ENCODE data around the gene CENPU. TPM values are rescaled to one million over a fixed set of nuclear protein-coding genes. Genes with fewer than 3 reads are reported as not detected.
A peak's percentile ranks its signal among the peaks of the same experiment; 100 is the strongest.
"Not testable (repeated sequence)": the region's sequence is repeated elsewhere in the genome, so short reads cannot be mapped to it uniquely, and the experiment has no call there.

CENPU gene
- total RNA-seq, 4 donors from 2014 or later = 1.8 to 3.5 (median 1.9) TPM; not detected in 1

GRCh38 chr4:184745831-184746795, 12.2 kb upstream of the CENPU start:
- TF ChIP-seq POLR2A (IDR thresholded peaks at IDR 0.05) (peak in 1 of 2 donors; percentile 68), CTCF (IDR thresholded peaks at IDR 0.05) (peak; percentile 73 to 91 (median 82))
- H3K36me3 ChIP-seq = no peaks in the 10 kb centered on the region
- peak overlapping the region; percentile 96 to 99 (median 98) for H3K27ac ChIP-seq
- no peaks in the 10 kb centered on the region for H3K27me3 ChIP-seq
- no peaks in the 10 kb centered on the region for H3K9me3 ChIP-seq
- DNase-seq = peak; percentile 85 to 88
- WGBS, 2 donors = 13 to 14% methylated on average over 10 of the region's 10 CpGs
- peaks cover 38 to 55% of the 10 kb centered on the region in 2 donors for H3K4me1 ChIP-seq
- intact Hi-C loops (cut with DNase I) = loop anchor here (10.0 kb wide), 1 partner anchor 239 kb away; no protein-coding TSS in a partner anchor
- no peak overlapping the region for H3K4me3 ChIP-seq (replicated peaks in 1 of 3)

DNA sequence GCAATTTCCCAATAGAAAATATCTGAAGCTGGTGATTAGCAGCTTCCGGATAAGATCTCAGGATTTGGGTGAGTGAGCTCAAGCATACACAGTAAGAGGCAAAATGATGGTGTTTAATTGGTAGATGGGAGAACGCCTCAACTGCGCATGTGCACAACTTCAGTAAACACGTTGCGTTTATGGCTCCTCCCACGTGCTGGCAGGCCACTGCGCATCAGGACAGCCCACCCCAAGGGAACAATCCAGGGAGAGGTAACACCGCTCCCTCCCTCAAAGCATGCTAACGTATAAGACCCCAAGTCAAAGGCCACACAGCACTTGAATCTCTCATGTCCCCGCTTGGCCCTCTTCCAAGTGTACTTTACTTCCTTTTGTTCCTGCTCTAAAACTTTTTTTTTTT, 10.3 kb upstream of the CENPU start:
- Histone ChIP-seq H3K4me1 (peaks cover 30 to 48% of the 10 kb centered on the region in 2 donors), H3K27ac (peak overlapping the region in 2 of 3 donors; percentile 18 to 76), H3K9me3 (no peaks in the 10 kb centered on the region), H3K36me3 (no peaks in the 10 kb centered on the region), H3K27me3 (no peaks in the 10 kb centered on the region), H3K4me3 (replicated peaks in 1 of 3) (no peak overlapping the region)
- 38 to 74% methylated on average over 8 to 10 of the region's 10 CpGs for WGBS, 2 donors
- intact Hi-C loops (cut with DNase I) = loop anchor here (5.0 to 10.0 kb wide), 2 partner anchors 78 to 241 kb away; no protein-coding TSS in a partner anchor
- DNase-seq = peak in 1 of 2 donors; percentile 83
- TF ChIP-seq CTCF (IDR thresholded peaks at IDR 0.05) (no peak), POLR2A (IDR thresholded peaks at IDR 0.05) (no peak)

DNA sequence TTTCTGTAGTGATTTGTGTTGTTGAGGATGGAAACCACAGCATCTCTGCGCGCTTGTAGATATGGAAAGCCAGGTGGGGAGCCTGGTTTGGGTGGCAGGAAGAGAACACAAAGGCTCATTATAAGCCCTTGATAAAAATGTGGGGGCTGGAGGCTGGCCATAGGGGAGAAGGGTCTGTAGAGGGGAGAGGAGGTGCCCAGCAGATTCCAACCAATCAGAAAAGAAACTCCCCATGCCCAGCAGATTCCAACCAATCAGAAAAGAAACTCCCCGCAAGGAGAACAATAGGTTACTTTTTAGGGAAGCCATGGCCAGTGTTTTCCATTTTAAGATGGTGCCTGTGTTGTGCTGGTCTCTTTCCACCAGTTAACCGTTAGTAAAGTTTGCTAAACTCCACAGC, 9.8 kb upstream of the CENPU start:
- no peak for DNase-seq
- intact Hi-C loops (cut with DNase I) = loop anchor here (5.0 to 10.0 kb wide), 2 partner anchors 79 to 241 kb away; no protein-coding TSS in a partner anchor
- no peaks in the 10 kb centered on the region for H3K27me3 ChIP-seq
- H3K4me1 ChIP-seq = peaks cover 24 to 43% of the 10 kb centered on the region in 2 donors
- TF ChIP-seq POLR2A (IDR thresholded peaks at IDR 0.05) (no peak), CTCF (IDR thresholded peaks at IDR 0.05) (no peak)
- no peaks in the 10 kb centered on the region for H3K9me3 ChIP-seq
- H3K36me3 ChIP-seq = no peaks in the 10 kb centered on the region
- H3K4me3 ChIP-seq (replicated peaks in 1 of 3) = no peak overlapping the region
- peak overlapping the region in 2 of 3 donors; percentile 18 to 76 for H3K27ac ChIP-seq
- 92 to 95% methylated on average over 4 of the region's 4 CpGs for WGBS, 2 donors

- 30 to 81% methylated on average over 1 of the region's 1 CpG for WGBS, 2 donors
Measured at GRCh38 chr4:184741651-184742050, 7.8 kb upstream of the CENPU start.

DNA sequence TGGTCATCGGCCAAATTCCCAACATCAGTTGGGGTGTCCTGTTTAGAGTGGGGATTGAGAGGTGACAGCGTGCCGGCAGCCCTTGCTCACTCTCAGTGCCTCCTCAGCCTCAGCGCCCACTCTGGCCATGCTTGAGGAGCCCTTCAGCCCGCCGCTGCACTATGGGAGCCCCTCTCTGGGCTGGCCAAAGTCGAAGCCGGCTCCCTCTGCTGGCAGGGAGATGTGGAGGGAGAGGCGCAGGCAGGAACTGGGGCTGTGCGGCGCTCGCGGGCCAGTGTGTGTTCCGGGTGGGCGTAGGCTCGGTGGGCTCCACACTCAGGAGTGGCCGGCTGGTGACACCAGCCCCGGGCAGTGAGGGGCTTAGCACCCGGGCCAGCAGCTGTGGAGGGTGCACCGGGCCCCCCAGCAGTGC, 7.1 kb upstream of the CENPU start:
- H3K4me1 ChIP-seq = peaks cover 2 to 18% of the 10 kb centered on the region in 2 donors
- intact Hi-C loops (cut with DNase I) = loop anchor here (5.0 to 10.0 kb wide), 2 partner anchors 81 to 244 kb away; no protein-coding TSS in a partner anchor
- no peaks in the 10 kb centered on the region for H3K27me3 ChIP-seq

More at GRCh38 chr4:184741651-184742050, 7.8 kb upstream of the CENPU start:
- H3K27ac ChIP-seq; DNase-seq; H3K9me3 ChIP-seq; H3K36me3 ChIP-seq; H3K4me3 ChIP-seq (replicated peaks in 1 of 3); H3K27me3 ChIP-seq: not testable (repeated sequence)
- intact Hi-C loops (cut with DNase I) = loop anchor here (5.0 to 10.0 kb wide), 2 partner anchors 81 to 243 kb away; no protein-coding TSS in a partner anchor
- peaks cover 5 to 23% of the 10 kb centered on the region in 2 donors for H3K4me1 ChIP-seq

GRCh38 chr4:184739575-184739974, 5.7 kb upstream of the CENPU start:
- intact Hi-C loops (cut with DNase I); H3K9me3 ChIP-seq; DNase-seq; H3K4me1 ChIP-seq; H3K4me3 ChIP-seq (replicated peaks in 1 of 3); H3K27me3 ChIP-seq; H3K36me3 ChIP-seq; H3K27ac ChIP-seq: not testable (repeated sequence)
- WGBS, 2 donors = 79 to 92% methylated on average over 1 of the region's 1 CpG

More for the DNA sequence above, 7.1 kb upstream of the CENPU start:
- TF ChIP-seq POLR2A (IDR thresholded peaks at IDR 0.05) = no peak
- no peak for TF ChIP-seq CTCF (IDR thresholded peaks at IDR 0.05)
- H3K4me3 ChIP-seq (replicated peaks in 1 of 3) = no peak overlapping the region
- 94 to 97% methylated on average over 15 of the region's 20 CpGs for WGBS, 2 donors
- H3K36me3 ChIP-seq = no peaks in the 10 kb centered on the region
- no peak for DNase-seq
- no peak overlapping the region for H3K27ac ChIP-seq
- H3K9me3 ChIP-seq = no peaks in the 10 kb centered on the region

Measured in thyroid gland (tissue), 4 donors.